ENCODE data around the gene TNF. TPM values are rescaled to one million over a fixed set of nuclear protein-coding genes. Genes with fewer than 3 reads are reported as not detected.

TNF gene
- total and polyA plus RNA-seq, 2 donors (not counting 3 experiments of a cell fraction or from before 2014, with no cell fraction given): not detected

GRCh38 chr6:31531771-31532643, 43.4 kb upstream of the TNF start:
- CTCF ChIA-PET: interaction anchor here (1.0 to 1.6 kb wide), 4 partner anchors 10 to 49 kb away, joined by 3 to 7 read pairs (median 4); partner anchors contain the start of gene DDX39B
- Histone ChIP-seq H3K27me3 (ENCODE audit: control insufficient read depth in 2 of 2, insufficient read depth in 2 of 2, low read length in 2 of 2) (no peaks in the 10 kb centered on the region), H3K4me1 (ENCODE audit: control insufficient read depth, extremely low read depth, insufficient read depth, low read length) (peaks cover 5% of the 10 kb centered on the region), H3K4me3 (replicated peaks in 1 of 3; ENCODE audit: insufficient read depth in 1 of 3, low read depth in 1 of 3, low read length in 3 of 3) (no peak overlapping the region), H3K9me3 (replicated peaks; ENCODE audit: control insufficient read depth, insufficient read depth, low read length) (no peaks in the 10 kb centered on the region), H4K20me1 (replicated peaks; ENCODE audit: control insufficient read depth, extremely low read depth, insufficient read depth, low read length) (no peaks in the 10 kb centered on the region), H3K4me2 (ENCODE audit: insufficient read depth, low read length) (no peak overlapping the region), H3K9me1 (replicated peaks; ENCODE audit: control insufficient read depth, extremely low read depth, insufficient read depth, low read length) (no peaks in the 10 kb centered on the region), H3K36me3 (ENCODE audit: control insufficient read depth in 2 of 2, extremely low read depth in 1 of 2, insufficient read depth in 2 of 2, low read length in 2 of 2) (peaks cover 39 to 56% of the 10 kb centered on the region in 2 experiments), H2AFZ (ENCODE audit: low read depth, low read length) (no peak overlapping the region), H3K27ac (ENCODE audit: insufficient read depth, low read depth, low read length) (no peak overlapping the region), H3K9ac (replicated peaks; ENCODE audit: extremely low read depth, insufficient read depth, low read length) (no peak overlapping the region), H3K79me2 (ENCODE audit: control insufficient read depth, insufficient read depth, low read length) (peaks cover 38% of the 10 kb centered on the region)
- FAIRE-seq (peak; percentile 56), DNase-seq (ENCODE audit: low read depth, low spot score) (no peak)
- no TSS peak for BruUV-seq (replicated peaks)
- dilution Hi-C loops (cut with MboI; ENCODE audit: extremely low pct_ligation_motif_present, low sequenced_read_pairs) (no loop called here), intact Hi-C loops (cut with micrococcal nuclease) (no loop called here)
- TF ChIP-seq POLR2A (IDR thresholded peaks at IDR 0.05; ENCODE audit: low read depth, low read length) (peak; percentile 26), EZH2 (IDR thresholded peaks at IDR 0.05; ENCODE audit: borderline replicate concordance, low read depth, low read length, severe bottlenecking) (no peak)
- POLR2A ChIA-PET: interaction anchor here (0.8 to 1.6 kb wide), 2 partner anchors 10 to 37 kb away, joined by 3 to 4 read pairs; partner anchors contain the start of gene DDX39B

- Histone ChIP-seq H3K4me2 (ENCODE audit: insufficient read depth, low read length) (no peak overlapping the region), H3K9ac (replicated peaks; ENCODE audit: extremely low read depth, insufficient read depth, low read length) (no peak overlapping the region), H3K27me3 (ENCODE audit: control insufficient read depth in 2 of 2, insufficient read depth in 2 of 2, low read length in 2 of 2) (no peaks in the 10 kb centered on the region), H3K79me2 (ENCODE audit: control insufficient read depth, insufficient read depth, low read length) (peaks cover 44% of the 10 kb centered on the region), H3K4me3 (replicated peaks in 1 of 3; ENCODE audit: insufficient read depth in 1 of 3, low read depth in 1 of 3, low read length in 3 of 3) (no peak overlapping the region), H3K36me3 (ENCODE audit: control insufficient read depth in 2 of 2, extremely low read depth in 1 of 2, insufficient read depth in 2 of 2, low read length in 2 of 2) (peaks cover 42 to 58% of the 10 kb centered on the region in 2 experiments), H3K9me1 (replicated peaks; ENCODE audit: control insufficient read depth, extremely low read depth, insufficient read depth, low read length) (no peaks in the 10 kb centered on the region), H4K20me1 (replicated peaks; ENCODE audit: control insufficient read depth, extremely low read depth, insufficient read depth, low read length) (no peaks in the 10 kb centered on the region), H2AFZ (ENCODE audit: low read depth, low read length) (no peak overlapping the region), H3K4me1 (ENCODE audit: control insufficient read depth, extremely low read depth, insufficient read depth, low read length) (no peaks in the 10 kb centered on the region), H3K9me3 (replicated peaks; ENCODE audit: control insufficient read depth, insufficient read depth, low read length) (no peaks in the 10 kb centered on the region), H3K27ac (ENCODE audit: insufficient read depth, low read depth, low read length) (no peak overlapping the region)
- TF ChIP-seq FOS (IDR thresholded peaks at IDR 0.05; ENCODE audit: borderline replicate concordance, insufficient read depth, low read length) (no peak), MYC (IDR thresholded peaks at IDR 0.05; ENCODE audit: low read depth, low read length) (no peak), JUN (IDR thresholded peaks at IDR 0.05; ENCODE audit: borderline replicate concordance, insufficient read depth, insufficient read length, low read depth) (no peak), CTCF (IDR thresholded peaks at IDR 0.05; ENCODE audit: extremely low read depth in 1 of 2, insufficient read depth in 1 of 2, low read depth in 1 of 2, low read length in 2 of 2) (no peak), POLR2AphosphoS5 (IDR thresholded peaks at IDR 0.05; ENCODE audit: insufficient read depth, low read depth, low read length) (no peak), GATA2 (IDR thresholded peaks at IDR 0.05; ENCODE audit: insufficient read depth, insufficient read length, low read depth, low read length) (no peak), EZH2 (IDR thresholded peaks at IDR 0.05; ENCODE audit: borderline replicate concordance, low read depth, low read length, severe bottlenecking) (no peak), POLR2A (IDR thresholded peaks at IDR 0.05; ENCODE audit: low read depth, low read length) (no peak)
- TF ChIP-seq, protein P1, sequence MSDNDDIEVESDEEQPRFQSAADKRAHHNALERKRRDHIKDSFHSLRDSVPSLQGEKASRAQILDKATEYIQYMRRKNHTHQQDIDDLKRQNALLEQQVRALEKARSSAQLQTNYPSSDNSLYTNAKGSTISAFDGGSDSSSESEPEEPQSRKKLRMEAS (IDR thresholded peaks at IDR 0.05; ENCODE audit: insufficient read depth, insufficient read length): no peak
- POLR2A ChIA-PET: interaction anchor here (0.8 to 1.6 kb wide), 2 partner anchors 9 to 38 kb away, joined by 3 to 4 read pairs; partner anchors contain the start of gene DDX39B
- intact Hi-C loops (cut with micrococcal nuclease) (no loop called here), dilution Hi-C loops (cut with MboI; ENCODE audit: extremely low pct_ligation_motif_present, low sequenced_read_pairs) (no loop called here)
- FAIRE-seq (no peak), DNase-seq (ENCODE audit: low read depth, low spot score) (no peak)
- CTCF ChIA-PET: interaction anchor here (1.6 kb wide), 1 partner anchor 48 kb away, joined by 5 read pairs; no protein-coding TSS in a partner anchor
- no TSS peak for BruUV-seq (replicated peaks)
Measured at GRCh38 chr6:31532644-31533454, 42.5 kb upstream of the TNF start.

Measured in endothelial cell of umbilical vein (primary cell).